ENCODE data around the gene TLR9.

TLR9 gene

GRCh38 chr3:52232279-52233107 lies 7.0 kb upstream of the TLR9 start:
- no peak for DNase-seq

- peak; percentile 99 for DNase-seq
Observed at GRCh38 chr3:52231502-52232278, 6.2 kb upstream of the TLR9 start.

- DNase-seq: no peak
Observed at GRCh38 chr3:52230889-52231499, 5.5 kb upstream of the TLR9 start.

- no peak for DNase-seq
Observed at GRCh38 chr3:52230461-52230860, 5.0 kb upstream of the TLR9 start.

GRCh38 chr3:52229656-52230055 lies 4.2 kb upstream of the TLR9 start:
- DNase-seq: no peak

GRCh38 chr3:52228751-52229291 lies 3.4 kb upstream of the TLR9 start:
- no peak for DNase-seq

- no peak for DNase-seq
Observed at GRCh38 chr3:52228266-52228665, 2.8 kb upstream of the TLR9 start.

GRCh38 chr3:52227766-52228165 lies 2.3 kb upstream of the TLR9 start:
- no peak for DNase-seq

- no peak for DNase-seq
Observed at GRCh38 chr3:52227117-52227516, 1.7 kb upstream of the TLR9 start.

- peak; percentile 53 for DNase-seq
Observed at GRCh38 chr3:52226229-52226817, 878 bp upstream of the TLR9 start.

GRCh38 chr3:52223449-52224408 lies 1.7 kb downstream of the TLR9 start:
- DNase-seq: no peak

- DNase-seq: no peak
Observed at GRCh38 chr3:52222319-52223221, 2.9 kb downstream of the TLR9 start.

GRCh38 chr3:52221563-52222318 lies 3.7 kb downstream of the TLR9 start:
- peak; percentile 77 for DNase-seq

- DNase-seq: no peak
Observed at GRCh38 chr3:52221141-52221562, 4.3 kb downstream of the TLR9 start.

GRCh38 chr3:52220380-52221026 lies 4.9 kb downstream of the TLR9 start:
- DNase-seq: peak; percentile 99

GRCh38 chr3:52218937-52219650 lies 6.4 kb downstream of the TLR9 start:
- DNase-seq: no peak

GRCh38 chr3:52218454-52218853 lies 7.0 kb downstream of the TLR9 start:
- DNase-seq: peak; percentile 63

- DNase-seq: no peak
Observed at GRCh38 chr3:52218026-52218425, 7.4 kb downstream of the TLR9 start.

- DNase-seq: no peak
Observed at GRCh38 chr3:52217409-52217805, 8.0 kb downstream of the TLR9 start.
